GM18868 (cell line): ENCODE results near the gene SERPINB3.
"Not testable (repeated sequence)": the region's sequence is repeated elsewhere in the genome, so short reads cannot be mapped to it uniquely, and the experiment has no call there.

Experiments
- ATAC-seq: cut with Tn5 transposase; IDR thresholded peaks from one replicate; pipeline ENCODE4 v1.9.1; 2021; ENCODE audit warnings: mild to moderate bottlenecking, moderate library complexity; ENCODE audit not compliant: unreplicated experiment

Gene SERPINB3

DNA sequence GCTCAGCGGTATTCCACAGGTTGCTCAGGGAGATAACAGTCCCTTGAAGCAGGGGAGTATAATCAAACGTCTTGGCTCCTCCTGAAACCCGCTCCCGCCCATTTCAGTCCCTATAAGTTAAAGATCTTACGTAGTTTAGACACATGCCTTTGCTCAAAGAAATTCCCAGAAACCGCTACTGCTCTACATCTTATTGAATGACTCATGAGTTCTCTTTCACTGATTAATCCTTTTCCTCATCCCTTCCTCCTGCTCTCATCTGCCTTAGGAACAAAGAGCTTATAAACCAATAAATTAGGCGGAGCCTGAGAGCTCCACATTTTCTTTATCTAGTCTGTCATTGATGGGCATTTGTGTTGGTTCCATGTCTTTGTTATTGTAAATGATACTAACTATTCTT lies 13.5 kb downstream of the SERPINB3 start:
- ATAC-seq = no peak

DNA sequence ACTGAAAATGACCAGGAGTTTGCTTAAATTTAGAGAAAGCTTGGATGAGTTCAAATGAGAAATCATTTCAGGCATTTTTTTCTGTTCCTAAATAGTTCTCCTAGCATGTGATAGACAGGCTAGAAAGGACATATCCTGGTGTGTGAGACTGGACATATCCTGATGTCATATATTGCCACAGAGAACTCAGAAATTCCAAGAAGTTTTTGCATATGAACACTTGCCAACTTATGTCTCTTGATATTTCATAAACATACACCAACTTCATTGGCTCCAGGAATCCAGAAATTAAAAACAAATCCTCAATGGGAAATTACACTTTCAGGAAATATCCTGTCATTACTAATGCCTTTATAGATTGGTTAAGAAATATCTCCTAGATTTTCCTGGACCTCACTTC lies 14.8 kb downstream of the SERPINB3 start:
- no peak for ATAC-seq

DNA sequence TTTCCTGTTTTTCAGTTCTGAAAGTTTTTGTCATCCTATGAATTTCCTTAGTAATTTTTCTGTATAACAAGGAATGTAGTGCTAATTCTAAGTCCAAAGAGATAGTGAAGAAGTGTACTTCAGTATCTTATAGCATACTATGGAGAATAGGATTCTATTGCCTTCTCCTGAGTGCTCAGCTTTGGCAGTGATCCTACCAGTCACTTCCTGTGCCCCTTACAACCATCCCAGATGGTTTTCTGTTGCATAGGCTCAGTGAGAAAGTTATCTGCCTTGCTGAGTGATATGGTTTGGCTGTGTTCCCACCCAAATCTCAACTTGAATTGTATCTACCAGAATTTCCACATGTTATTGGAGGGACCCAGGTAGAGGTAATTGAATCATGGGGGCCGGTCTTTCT lies 17.0 kb downstream of the SERPINB3 start:
- not testable (repeated sequence) for ATAC-seq

DNA sequence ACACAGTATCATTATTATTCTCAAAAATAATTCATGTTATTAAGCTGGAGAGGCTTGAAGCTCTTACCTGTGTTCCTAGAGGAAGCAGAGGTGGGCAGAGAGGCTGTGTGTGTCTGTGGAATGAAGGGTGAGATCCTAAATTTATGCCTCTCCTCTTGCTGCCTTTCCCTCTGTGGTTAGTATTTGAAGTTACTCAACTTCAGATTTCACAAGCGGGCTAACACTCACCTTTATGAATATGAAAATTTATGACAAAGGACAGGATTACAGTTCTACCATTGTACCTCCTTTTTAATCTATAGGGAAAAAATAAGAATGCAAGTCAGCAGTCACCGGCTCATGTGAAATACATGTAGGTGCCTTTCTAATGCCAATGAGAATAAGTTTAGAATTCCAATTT lies 17.6 kb downstream of the SERPINB3 start, which contains the start of gene SERPINB4:
Gene SERPINB4 (minus strand): TSS at position 115 of the 400 bp plus-strand sequence. CDS start 679 bp downstream, outside the sequence.
- not testable (repeated sequence) for ATAC-seq

DNA sequence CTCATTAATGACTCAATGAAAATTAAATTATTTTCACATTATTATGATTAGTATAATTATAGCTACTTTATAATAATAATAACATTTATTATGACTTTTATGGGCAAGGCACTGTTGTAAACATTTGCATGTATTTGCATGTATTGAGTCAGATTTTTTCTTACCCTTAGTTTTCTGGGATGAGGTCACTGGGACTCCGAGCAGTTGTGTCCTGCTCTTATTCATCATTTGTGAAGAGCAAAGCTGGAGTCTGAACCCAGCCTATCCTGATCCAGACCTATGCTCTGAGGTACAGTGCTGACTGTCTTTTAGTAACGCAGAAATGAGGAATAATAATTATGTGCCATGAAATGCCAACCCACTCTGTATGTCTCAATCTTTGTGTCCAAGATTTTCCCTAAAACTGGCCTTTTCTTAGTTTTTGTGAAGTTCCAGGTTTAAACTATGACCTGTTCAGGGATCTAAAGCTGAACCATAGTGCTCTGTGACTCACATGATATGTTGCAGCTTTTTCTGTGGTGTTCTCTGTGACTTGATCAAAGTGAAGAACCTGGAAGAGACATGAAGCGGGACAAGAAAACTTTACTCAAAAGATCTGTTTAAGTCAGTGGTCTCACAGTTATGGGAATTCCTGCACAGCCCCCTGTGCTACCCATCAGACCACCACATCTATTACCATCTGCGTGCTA lies 18.9 kb downstream of the SERPINB3 start:
- not testable (repeated sequence) for ATAC-seq

DNA sequence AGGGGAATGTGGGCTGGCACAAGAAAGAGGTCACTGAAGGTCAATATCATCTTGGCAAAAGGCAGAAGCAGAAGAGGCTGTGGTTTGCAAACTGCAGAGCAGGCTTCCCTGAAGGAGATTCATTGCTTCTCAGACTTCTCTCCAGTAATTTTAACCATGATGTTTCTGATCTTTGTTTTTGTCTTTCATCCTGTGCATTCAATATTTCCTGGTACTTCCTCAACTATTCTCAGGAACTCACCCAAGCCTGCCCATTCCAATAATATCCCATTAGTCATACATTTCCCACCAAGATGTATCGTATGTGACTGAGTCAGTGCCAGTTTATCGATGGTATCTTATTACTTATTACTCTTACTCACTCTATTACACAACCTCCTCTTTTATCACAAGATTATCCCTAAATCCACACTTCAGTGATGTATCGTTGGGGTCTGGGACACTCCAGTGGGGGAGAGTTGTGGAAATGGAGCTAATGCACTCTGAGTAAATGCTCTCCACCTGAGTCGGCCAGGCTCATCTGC lies 20.5 kb downstream of the SERPINB3 start:
- not testable (repeated sequence) for ATAC-seq

DNA sequence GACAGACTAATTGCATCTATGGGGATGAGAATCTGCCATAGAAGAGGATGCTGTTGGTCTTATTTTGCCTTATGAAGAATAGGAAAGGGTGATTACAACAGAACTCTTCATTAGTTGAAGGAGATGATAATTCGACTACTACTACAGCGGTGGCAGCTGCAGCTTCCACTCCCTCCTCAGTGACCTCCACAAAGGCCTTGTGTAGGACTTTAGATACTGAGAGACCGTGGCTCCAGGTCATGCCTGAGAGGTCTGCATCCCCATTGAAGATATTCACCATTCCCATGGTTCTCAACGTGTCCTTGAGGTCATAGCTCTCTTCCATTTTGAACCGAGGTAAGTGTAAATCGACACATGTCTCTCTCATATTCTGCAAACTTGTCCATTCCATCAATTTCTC lies 24.0 kb downstream of the SERPINB3 start:
- no peak for ATAC-seq

DNA sequence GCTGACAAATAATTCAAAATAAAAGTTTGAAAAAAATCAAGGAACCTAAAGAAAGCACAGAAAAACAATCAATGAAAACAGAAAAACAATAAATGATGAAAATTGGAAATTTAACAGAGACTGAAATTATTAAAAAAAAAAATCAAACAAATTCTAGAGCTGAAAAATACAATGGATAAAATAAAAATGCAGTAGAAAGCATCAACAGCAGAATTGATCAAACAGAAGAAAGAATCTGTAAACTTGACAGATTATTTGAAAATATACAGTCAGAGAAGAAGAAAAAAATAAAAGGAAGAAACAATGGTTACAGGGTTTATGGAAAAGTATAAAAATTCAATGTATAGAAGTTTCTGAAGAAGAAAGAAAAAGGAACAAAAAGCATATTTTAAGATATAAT lies 33.9 kb downstream of the SERPINB3 start:
- ATAC-seq = no peak

DNA sequence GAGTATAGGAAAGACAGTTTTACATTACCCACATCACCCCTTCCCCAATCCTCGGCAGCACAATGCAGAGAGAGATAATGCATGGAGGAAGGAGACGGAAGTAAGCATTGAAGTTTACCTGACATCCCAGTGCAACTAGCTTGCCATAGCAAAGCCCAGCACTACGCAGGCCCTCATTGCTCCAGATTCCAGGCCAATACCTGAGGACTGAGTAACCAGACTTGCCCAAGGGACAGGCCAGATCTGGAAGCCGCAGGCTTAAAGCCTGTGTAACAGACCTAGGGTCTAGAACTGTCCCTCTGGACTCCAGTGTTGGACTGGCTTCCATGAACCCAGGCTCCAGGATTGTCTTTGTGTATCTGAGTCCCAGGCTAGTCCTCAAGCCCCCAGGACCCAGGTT lies 35.3 kb downstream of the SERPINB3 start:
- ATAC-seq = no peak

DNA sequence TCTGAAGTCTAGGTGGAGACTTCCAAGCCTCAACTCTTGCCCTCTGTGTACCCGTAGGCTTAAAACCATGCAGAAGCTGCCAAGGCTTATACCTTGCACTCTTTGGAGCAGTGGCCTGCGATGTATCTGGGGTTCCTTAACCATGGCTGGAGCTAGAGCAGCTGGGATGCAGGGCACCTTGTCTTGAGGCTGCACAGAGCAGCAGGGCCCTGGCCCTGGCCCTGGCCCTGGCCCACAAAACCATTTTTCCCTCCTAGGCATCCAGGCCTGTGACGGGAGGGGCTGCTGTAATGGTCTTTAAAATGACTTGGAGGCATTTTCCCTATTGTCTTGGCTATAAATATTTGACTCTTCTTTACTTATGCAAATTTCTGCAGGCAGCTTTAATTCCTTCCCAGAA lies 36.8 kb downstream of the SERPINB3 start:
- no peak for ATAC-seq

DNA sequence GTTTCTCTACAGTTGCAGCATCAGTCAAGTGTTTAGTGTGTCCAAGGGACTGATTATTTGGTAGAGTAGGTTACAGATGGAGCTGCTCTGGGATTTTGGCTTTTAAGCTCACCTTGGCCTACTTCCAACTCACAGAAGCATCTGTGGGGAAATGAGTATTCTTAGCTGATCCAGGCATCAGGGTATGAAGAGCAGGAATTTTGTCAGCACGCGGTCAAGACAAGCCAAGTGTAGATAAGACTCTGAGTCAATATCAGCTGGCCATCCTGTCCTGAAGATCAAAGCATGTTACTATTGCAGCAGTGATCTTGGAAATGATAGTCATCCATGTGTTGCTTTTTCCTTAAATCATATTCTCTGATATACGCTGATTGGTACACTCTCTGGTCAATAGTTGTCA lies 42.0 kb downstream of the SERPINB3 start:
- no peak for ATAC-seq

DNA sequence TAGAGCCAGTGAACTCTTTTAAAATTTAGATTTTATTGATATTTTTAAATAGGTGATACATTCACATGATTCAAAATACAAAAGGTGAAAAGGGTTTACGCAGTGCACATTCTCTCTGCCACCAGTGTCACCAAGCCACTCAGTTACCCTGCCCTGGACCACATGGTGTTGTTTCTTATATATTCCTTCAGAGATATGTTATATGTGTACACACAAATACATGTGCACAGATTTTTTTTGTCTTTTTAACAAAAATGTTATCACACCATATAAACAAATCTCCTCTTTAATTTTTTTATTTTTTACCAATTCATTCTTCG lies 43.8 kb downstream of the SERPINB3 start:
- peak; percentile 4 for ATAC-seq

DNA sequence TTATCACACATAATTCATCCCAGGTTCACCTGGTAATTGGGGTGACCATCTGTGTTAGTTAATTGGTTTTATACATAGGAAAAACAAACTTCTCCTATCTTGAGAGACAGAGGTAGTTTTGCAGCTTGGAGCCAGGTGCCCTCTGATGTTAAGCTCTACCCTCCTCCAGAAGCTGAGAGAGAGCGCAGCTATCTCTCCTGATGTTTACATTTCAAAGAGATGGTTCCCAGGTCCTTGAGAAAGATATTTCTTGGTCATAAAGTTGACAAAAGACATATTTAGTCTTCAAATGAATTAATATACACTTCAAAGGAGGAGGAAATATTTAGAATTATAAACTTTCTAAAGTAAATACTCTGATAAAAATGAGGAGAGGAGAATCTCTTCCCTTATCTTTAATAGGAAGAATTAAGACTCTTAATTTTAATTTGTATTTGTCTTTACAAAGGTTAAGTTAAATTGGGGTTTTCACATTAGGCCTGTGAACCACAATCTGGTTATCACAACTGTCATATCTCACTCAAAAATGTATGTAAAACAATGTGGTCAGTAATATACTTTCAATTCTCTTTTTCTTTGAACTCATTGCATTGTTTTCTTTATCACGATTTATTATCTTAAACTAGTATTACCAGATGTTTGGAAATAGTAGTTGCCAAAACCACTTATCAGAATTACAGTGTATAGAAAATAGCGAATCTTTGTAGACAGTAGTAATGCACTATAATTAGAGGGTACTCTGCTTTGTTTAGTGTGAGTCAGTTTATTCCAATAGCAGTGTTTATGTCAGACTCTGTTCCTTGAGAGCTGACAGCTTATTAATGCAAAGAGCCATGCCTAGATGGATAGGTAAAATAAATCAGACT lies 44.4 kb downstream of the SERPINB3 start:
- ATAC-seq = peak; percentile 86

DNA sequence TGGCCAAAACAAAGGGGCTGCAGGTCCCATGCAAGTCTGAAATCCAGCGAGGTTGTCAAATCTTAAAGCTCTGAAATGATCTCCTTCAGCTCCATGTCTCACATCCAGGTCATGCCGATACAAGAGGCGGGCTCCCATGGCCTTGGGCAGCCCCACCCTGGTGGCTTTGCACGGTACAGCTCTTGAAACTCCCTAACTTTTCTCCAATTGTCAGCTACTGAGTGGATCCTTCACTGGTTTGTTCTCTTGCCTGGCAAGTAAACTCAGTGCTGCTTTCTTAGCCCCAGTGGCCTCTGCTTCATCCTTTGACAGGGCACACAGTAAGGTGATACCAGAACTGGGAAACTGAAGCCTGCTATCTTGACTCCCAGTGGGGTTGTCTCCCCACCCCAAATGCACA lies 48.3 kb downstream of the SERPINB3 start:
- no peak for ATAC-seq

DNA sequence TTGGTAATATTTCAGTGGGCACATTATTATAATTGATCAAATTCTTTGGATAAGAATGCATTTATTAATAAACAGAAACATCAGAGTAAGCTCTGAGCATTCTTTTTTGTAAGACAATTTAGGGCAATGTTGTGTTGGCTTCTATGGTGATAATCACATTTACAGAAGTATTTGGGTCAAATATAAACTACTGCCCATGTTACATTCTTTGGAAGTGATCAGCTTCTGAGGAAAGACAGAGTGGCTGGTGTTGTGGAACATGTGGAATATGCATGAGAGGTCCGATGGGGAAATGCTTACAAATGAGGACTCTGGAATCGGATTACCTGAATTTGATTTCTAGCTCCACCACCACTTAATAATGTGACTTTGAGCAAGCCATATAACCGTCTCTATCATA lies 55.2 kb downstream of the SERPINB3 start:
- ATAC-seq = no peak
